HT-29 (cell line): ENCODE results near the gene ATOH7. TPM values are rescaled to one million over a fixed set of nuclear protein-coding genes. Genes with fewer than 3 reads are reported as not detected.
"Not testable (repeated sequence)": the region's sequence is repeated elsewhere in the genome, so short reads cannot be mapped to it uniquely, and the experiment has no call there.

Source experiments
- DNase-seq: peaks from one replicate; pipeline ENCODE4 v3.0.0-alpha.2; 2015; ENCODE audit warnings: low spot score
- total RNA-seq: library from RNA; depleted of rRNA; stranded (reverse); fragments of >200 nt; shearing (Covaris generic); gene quantifications from 2 replicates; pipeline ENCODE4 v1.2.3, GENCODE V29; 2014; rRNA removed

ATOH7 gene
- total RNA-seq: 0.29 TPM in 1 of 2 replicates, not detected in the other

DNA sequence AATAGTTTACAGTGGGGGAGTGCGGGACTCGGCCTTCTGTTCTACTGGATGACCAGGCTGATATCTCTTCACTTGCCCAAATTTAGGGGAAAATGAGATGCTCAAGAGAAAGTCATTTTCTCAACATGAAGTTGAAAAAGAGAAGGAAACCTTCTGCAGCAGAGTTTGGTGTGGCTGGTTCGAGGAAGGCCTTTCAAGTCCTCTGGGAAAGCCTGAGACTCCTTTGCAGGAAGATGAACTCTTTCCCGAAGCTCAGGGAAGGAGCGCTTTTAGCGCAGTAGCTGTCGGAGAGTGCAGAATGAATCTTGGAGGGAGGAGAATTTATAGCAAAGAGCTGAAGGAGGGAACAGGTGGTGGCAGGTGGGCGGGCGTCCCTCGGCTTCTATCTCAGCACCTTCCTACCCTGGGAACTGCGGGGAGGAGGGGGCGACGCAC is at the start of gene ATOH7:
Gene ATOH7 (minus strand): TSS at position 297 of the 435 bp plus-strand sequence. CDS start 436 bp downstream, outside the sequence.
- peak; percentile 26 for DNase-seq

GRCh38 chr10:68280758-68281157 is 48.8 kb upstream of the ATOH7 start:
- no peak for DNase-seq

DNA sequence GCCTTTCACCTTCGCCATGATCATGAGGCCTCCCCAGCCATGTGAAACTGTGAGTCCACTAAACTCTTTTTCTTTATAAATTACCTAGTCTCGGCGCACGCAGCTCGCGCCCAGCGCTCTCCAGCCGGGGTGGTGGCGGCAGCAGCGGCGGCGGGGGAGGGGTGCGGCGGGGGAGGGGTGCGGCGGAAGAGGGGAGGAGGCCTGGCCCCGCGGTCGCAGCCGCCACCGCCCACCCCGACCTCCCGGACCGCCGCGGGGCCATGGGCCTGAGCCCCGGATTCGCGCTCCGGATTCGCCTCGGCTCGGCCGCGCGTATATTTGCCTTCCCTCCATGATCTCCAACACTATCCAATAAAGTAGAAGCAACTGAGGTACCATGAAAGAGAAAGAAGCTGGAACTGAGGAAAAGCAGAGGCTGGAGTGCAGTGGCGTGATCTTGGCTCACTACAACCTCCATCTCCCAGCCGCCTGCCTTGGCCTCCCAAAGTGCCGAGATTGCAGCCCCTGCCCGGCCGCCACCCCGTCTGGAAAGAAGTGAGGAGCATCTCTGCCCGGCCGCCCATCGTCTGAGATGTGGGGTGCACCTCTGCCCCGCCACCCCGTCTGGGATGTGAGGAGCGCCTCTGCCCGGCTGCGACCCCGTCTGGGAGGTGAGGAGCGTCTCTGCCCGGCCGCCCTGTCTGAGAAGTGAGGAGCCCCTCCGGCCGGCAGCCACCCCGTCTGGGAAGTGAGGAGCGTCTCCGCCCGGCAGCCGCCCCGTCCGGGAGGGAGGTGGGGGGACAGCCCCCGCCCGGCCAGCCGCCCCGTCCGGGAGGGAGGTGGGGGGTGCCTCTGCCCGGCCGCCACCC is 47.2 kb upstream of the ATOH7 start:
- not testable (repeated sequence) for DNase-seq

- DNase-seq: not testable (repeated sequence)
Observed at GRCh38 chr10:68277814-68278213, 45.9 kb upstream of the ATOH7 start.

GRCh38 chr10:68276224-68276623 is 44.3 kb upstream of the ATOH7 start:
- DNase-seq: no peak

GRCh38 chr10:68275600-68276126 is 43.8 kb upstream of the ATOH7 start:
- DNase-seq: no peak

DNA sequence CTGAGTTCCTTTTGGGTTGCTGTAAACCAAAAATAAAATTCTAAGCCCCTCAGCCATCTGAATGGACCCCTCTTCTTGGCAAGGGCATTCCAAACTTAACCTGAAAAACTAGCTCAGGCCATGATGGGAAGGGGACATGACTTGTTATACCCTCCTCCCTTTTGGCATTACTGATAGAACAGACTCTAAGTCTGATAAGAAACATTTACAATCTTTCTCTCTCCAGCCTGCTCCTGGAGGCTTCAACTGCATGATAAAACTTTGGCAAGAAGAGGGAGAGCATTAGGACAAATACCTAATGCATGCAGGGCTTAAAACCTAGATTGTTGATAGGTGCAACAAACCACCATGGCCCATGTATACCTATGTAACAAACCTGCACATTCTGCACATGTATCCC is 40.9 kb upstream of the ATOH7 start:
- no peak for DNase-seq

- DNase-seq: no peak
Observed at GRCh38 chr10:68271196-68271882, 39.4 kb upstream of the ATOH7 start.

DNA sequence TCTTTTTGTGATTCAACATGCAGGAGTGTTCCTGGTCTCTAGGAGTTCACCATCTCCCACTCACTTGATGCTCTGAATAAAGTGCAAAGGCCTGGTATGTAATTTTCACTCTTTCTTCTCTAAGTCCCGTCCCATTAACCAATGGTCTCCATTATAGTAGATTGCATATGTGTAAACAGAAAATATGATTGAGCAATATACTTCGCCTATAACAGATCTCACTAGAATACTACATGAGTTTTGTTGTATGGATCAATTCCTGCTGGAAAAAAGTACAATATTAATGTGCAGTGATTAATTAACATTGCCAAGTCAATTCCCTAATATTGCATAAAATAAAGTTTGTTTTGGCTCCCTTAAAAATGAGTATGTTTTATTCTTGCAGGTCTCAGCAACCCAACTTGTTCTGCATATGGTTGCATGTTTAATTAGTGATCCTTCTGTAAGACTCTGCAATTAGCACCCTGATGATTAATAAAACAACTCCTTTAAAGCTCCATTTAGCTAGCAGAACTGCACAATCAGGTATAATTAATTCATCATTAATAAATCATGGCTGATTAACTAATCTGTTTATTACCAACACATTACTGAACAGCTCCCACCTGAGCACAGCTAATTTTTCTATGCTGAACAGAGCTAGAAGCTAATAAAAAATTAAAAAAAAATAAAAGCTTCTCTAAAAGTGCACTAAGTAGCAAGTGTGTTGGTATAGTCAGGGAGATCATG is 37.8 kb upstream of the ATOH7 start:
- no peak for DNase-seq

DNA sequence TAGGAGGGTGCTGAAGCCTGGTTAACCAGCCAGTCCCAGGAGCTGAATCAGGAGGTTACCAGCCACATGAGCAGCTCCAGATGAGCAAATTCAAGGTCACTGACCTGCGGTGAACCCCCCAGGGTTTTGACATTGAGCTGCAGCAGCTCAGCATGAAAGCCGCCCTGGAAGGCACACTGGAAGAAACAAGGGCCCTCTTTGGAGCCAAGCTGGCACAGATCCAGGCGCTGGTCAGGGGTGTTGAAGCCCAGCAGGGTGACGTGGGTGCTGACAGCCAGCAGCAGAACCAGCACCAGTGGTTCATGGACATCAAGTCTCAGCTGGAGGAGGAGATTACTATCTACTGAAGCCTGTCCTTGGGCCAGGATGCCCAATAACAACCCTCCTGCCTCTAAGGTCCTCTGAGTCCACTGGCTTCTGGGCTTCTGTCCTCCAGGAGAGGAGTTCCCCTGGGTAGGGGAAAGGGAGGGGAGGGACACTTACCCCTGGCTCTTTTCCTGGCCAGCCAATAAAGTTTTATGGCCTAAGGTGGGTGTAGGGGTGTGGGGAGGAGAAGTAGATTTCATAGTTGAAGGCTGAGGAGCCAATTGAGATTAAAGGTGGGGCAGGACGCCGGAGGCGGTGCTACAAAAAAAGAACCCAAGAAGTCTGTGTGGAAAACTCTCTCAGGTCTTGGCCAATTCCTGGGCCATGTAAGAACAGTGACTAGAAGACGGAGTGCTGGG is 29.4 kb upstream of the ATOH7 start:
- no peak for DNase-seq

GRCh38 chr10:68253346-68253745 is 21.4 kb upstream of the ATOH7 start:
- DNase-seq: no peak

GRCh38 chr10:68251625-68252495 is 19.9 kb upstream of the ATOH7 start:
- no peak for DNase-seq

DNA sequence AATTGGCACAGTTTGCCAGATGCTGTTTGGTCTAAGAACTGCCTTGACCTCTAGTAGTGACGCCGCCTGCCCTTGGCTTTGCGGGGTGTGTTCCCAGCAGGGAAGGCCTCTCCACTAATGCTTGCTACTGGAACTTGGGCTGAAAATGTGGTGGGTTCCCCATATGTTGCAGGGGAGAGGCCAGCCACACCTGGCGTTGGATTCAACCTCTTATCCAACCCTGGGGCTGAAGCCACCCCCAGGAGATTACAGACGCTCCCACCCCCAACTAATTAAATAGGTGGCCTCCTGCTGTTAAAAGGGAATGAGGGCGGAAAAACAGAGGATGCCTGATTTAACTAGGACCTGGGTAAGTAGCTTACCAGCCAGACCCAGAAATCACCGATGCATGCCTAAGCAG is 19.2 kb upstream of the ATOH7 start:
- DNase-seq: no peak

- DNase-seq: no peak
Observed at GRCh38 chr10:68249297-68249696, 17.4 kb upstream of the ATOH7 start.

GRCh38 chr10:68247931-68248330 is 16.0 kb upstream of the ATOH7 start:
- no peak for DNase-seq

GRCh38 chr10:68246397-68246796 is 14.5 kb upstream of the ATOH7 start:
- not testable (repeated sequence) for DNase-seq

GRCh38 chr10:68242051-68242450 is 10.1 kb upstream of the ATOH7 start:
- DNase-seq: no peak

- DNase-seq: no peak
Observed at GRCh38 chr10:68239596-68240150, 7.8 kb upstream of the ATOH7 start.

GRCh38 chr10:68239069-68239468 is 7.2 kb upstream of the ATOH7 start:
- DNase-seq: no peak

DNA sequence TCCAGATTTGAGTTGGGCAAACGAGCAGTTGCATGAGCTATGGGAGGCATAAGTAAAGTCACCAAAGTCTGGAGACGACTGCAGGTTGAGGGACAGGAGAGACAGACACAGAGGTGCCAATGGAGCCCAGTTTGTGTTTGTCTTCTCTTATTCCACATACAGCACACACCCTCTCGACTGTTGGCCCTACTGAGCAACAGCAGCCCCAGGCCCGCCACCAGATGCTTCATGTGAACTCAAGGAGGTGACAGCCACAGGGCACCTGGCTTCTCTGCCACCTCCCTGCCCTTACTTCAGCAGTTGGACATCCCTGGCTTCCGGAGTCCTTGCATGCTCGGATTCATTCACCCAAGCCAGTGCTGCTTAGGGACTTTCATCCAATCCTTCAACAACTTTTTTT is 6.5 kb upstream of the ATOH7 start:
- DNase-seq: no peak
